Naive B cell (primary cell): ENCODE measurements around the gene CCSER1. TPM values are rescaled to one million over a fixed set of nuclear protein-coding genes. Genes with fewer than 3 reads are reported as not detected.

Source experiments
- ATAC-seq, 2 donors: fragments of 150-1000 bp; cut with Tn5 transposase; 2 replicates each; pipeline ENCODE4 v1.10.0; 2021; ENCODE audit warnings: low read depth in 2 of 2, mild to moderate bottlenecking in 2 of 2, moderate library complexity in 2 of 2
- DNase-seq: peaks from one replicate; pipeline ENCODE4 v3.0.0; 2022
- H3K27ac Mint-ChIP-seq, 6 donors: one replicate each; pipeline ENCODE4 v1.8.0; 2020 to 2022; ENCODE audit warnings: mild to moderate bottlenecking in 6 of 6, mixed read lengths in 6 of 6, moderate library complexity in 5 of 6, inconsistent platforms in 2 of 6
- H3K27me3 Mint-ChIP-seq, 3 donors: one replicate each; pipeline ENCODE4 v1.8.0; 2021 to 2022; ENCODE audit warnings: mixed read lengths in 3 of 3, mild to moderate bottlenecking in 1 of 3
- H3K36me3 Mint-ChIP-seq, 2 donors: one replicate each; pipeline ENCODE4 v1.8.0; 2020 to 2022; ENCODE audit warnings: mixed read lengths in 2 of 2, inconsistent platforms in 1 of 2, mild to moderate bottlenecking in 1 of 2
- H3K4me1 Mint-ChIP-seq, 3 donors: one replicate each; pipeline ENCODE4 v1.8.0; 2020 to 2022; ENCODE audit warnings: mixed read lengths in 3 of 3, inconsistent platforms in 1 of 3, mild to moderate bottlenecking in 1 of 3, moderate library complexity in 1 of 3
- H3K4me3 Mint-ChIP-seq, 8 donors: one replicate each; pipeline ENCODE4 v1.8.0; 2020 to 2022; ENCODE audit warnings: mild to moderate bottlenecking in 8 of 8, mixed read lengths in 8 of 8, moderate library complexity in 8 of 8, inconsistent platforms in 2 of 8
- H3K9me3 Mint-ChIP-seq, 7 donors: one replicate each; pipeline ENCODE4 v1.8.0; 2020 to 2022; ENCODE audit warnings: mixed read lengths in 7 of 7, mild to moderate bottlenecking in 5 of 7, inconsistent platforms in 2 of 7, moderate library complexity in 1 of 7
- polyA plus RNA-seq, 6 donors: library from polyadenylated mRNA; unstranded; fragments of 300-500 nt; fragmentation: Illumina TruSeq; gene quantifications; one replicate each; pipeline ENCODE4 v1.2.3, GENCODE V29; 2021; ENCODE audit warnings: low read depth in 6 of 6

CCSER1 gene
- polyA plus RNA-seq, 6 donors from 2014 or later, result 4.4 to 16.4 (median 14.9) TPM; not detected in 1

DNA sequence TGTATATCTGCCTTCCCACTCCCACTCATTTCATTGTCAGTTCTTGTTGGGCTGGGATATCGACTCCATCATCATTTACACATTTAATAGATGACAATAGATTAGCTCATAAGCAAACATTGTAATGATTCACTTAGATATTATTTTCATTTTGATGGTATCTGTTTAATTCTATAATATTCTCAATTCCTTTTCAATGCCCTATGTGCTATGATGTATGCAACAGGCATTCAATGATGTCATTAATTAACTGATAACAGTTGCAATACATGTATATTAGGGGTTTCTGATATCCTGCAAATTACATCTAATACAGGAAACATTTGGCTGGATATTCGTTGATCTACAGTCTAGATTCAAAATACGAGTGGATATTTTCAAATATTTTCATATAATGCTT lies 850.5 kb downstream of the CCSER1 start:
- Mint-ChIP-seq H3K27ac (no peak overlapping the region), H3K36me3 (no peaks in the 10 kb centered on the region), H3K27me3 (no peaks in the 10 kb centered on the region), H3K4me3 (no peak overlapping the region), H3K4me1 (no peaks in the 10 kb centered on the region), H3K9me3 (peaks cover 0 to 5% (median 5%) of the 10 kb centered on the region in 7 donors)
- DNase-seq, result no peak
- no peak for ATAC-seq

- Mint-ChIP-seq H3K27me3 (no peaks in the 10 kb centered on the region), H3K36me3 (no peaks in the 10 kb centered on the region), H3K4me3 (no peak overlapping the region), H3K9me3 (peaks cover 0 to 5% (median 2%) of the 10 kb centered on the region in 7 donors), H3K4me1 (no peaks in the 10 kb centered on the region), H3K27ac (no peak overlapping the region)
- ATAC-seq (no peak), DNase-seq (no peak)
Observed at GRCh38 chr4:90979556-90979955, 852.4 kb downstream of the CCSER1 start.

DNA sequence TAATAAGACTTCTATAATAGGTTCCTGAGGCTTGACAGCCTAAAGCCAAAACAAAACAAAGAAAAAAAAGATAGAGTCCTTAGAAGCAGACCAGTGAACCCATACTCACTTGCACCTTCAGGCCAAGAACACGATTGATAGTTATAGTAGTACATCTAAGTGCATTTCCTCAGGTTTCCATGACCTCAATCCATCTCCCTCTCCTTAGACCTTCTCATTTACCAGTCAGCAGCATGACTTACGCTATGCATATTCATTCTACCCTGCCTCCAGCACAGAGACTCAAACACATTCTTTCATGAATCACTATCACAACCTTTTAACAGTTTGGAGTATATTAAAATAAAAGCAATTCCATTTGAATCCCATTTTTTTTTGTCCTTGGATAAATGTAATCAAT lies 855.6 kb downstream of the CCSER1 start:
- H3K36me3 Mint-ChIP-seq, result no peaks in the 10 kb centered on the region
- peaks cover 0 to 5% (median 2%) of the 10 kb centered on the region in 7 donors for H3K9me3 Mint-ChIP-seq
- ATAC-seq, result no peak
- H3K4me3 Mint-ChIP-seq, result no peak overlapping the region
- no peak overlapping the region for H3K27ac Mint-ChIP-seq
- no peak for DNase-seq
- H3K27me3 Mint-ChIP-seq, result no peaks in the 10 kb centered on the region
- H3K4me1 Mint-ChIP-seq, result no peaks in the 10 kb centered on the region

DNA sequence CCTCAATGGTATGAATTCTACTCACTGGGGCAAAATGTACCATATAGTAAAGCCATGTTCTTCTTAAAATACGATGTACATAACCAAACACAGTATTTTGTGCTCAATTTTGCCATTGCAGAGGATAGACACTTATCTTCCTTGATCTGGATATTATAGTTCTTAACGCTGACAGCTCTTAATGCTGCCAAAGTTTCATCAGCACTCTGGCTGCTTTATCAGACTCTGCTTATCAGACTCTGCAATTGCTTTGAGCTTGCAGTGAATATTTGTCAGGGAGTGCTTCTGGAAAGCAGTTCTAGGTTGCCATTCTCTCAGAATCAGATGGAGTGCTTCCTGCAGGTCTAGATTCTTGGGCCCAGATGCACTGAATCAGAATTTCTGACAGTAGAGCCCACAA lies 863.1 kb downstream of the CCSER1 start:
- ATAC-seq, result no peak
- Mint-ChIP-seq H3K27me3 (no peaks in the 10 kb centered on the region), H3K36me3 (no peaks in the 10 kb centered on the region), H3K4me3 (no peak overlapping the region), H3K27ac (no peak overlapping the region), H3K4me1 (no peaks in the 10 kb centered on the region), H3K9me3 (peaks cover 0 to 3% (median 0%) of the 10 kb centered on the region in 7 donors)
- no peak for DNase-seq

GRCh38 chr4:90992213-90992612 lies 865.0 kb downstream of the CCSER1 start:
- ATAC-seq, result no peak
- H3K4me3 Mint-ChIP-seq, result no peak overlapping the region
- H3K27me3 Mint-ChIP-seq, result no peaks in the 10 kb centered on the region
- no peak for DNase-seq
- no peak overlapping the region for H3K27ac Mint-ChIP-seq
- H3K4me1 Mint-ChIP-seq, result no peaks in the 10 kb centered on the region
- H3K9me3 Mint-ChIP-seq, result peaks cover 0 to 3% (median 0%) of the 10 kb centered on the region in 7 donors
- H3K36me3 Mint-ChIP-seq, result no peaks in the 10 kb centered on the region

GRCh38 chr4:90994851-90995574 lies 867.8 kb downstream of the CCSER1 start:
- no peak overlapping the region for H3K4me3 Mint-ChIP-seq
- H3K27ac Mint-ChIP-seq, result no peak overlapping the region
- H3K9me3 Mint-ChIP-seq, result peaks cover 0 to 13% (median 4%) of the 10 kb centered on the region in 7 donors
- ATAC-seq (no peak), DNase-seq (no peak)
- H3K36me3 Mint-ChIP-seq, result no peaks in the 10 kb centered on the region
- no peaks in the 10 kb centered on the region for H3K4me1 Mint-ChIP-seq
- H3K27me3 Mint-ChIP-seq, result no peaks in the 10 kb centered on the region

GRCh38 chr4:90995996-90996395 lies 868.8 kb downstream of the CCSER1 start:
- Mint-ChIP-seq H3K4me3 (no peak overlapping the region), H3K36me3 (no peaks in the 10 kb centered on the region), H3K27me3 (no peaks in the 10 kb centered on the region), H3K27ac (no peak overlapping the region), H3K4me1 (peaks cover 0 to 2% (median 0%) of the 10 kb centered on the region in 3 donors), H3K9me3 (peaks cover 0 to 13% (median 4%) of the 10 kb centered on the region in 7 donors)
- ATAC-seq (no peak), DNase-seq (no peak)

DNA sequence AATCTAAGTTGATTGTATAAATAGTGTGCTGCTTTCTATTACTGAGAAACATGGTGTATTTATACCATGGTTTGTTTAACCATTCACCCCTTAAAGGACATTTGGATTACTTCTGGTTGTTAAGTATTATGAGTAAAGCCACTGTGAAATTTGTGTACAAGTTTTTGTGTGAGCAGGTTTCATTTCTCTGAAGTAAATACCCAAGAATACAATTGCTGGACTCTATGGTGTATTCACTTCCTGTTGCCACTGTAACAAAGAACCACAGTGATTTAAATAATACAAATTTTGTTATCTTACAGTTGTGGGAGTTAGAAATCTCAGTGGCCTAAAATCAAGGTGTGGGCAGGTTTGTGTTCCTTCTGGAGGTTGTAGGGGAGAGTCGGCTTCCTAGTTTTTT lies 869.6 kb downstream of the CCSER1 start:
- Mint-ChIP-seq H3K9me3 (peaks cover 0 to 13% (median 4%) of the 10 kb centered on the region in 7 donors), H3K36me3 (no peaks in the 10 kb centered on the region), H3K4me1 (peaks cover 0 to 2% (median 0%) of the 10 kb centered on the region in 3 donors), H3K27me3 (no peaks in the 10 kb centered on the region), H3K4me3 (no peak overlapping the region), H3K27ac (no peak overlapping the region)
- DNase-seq (no peak), ATAC-seq (no peak)

DNA sequence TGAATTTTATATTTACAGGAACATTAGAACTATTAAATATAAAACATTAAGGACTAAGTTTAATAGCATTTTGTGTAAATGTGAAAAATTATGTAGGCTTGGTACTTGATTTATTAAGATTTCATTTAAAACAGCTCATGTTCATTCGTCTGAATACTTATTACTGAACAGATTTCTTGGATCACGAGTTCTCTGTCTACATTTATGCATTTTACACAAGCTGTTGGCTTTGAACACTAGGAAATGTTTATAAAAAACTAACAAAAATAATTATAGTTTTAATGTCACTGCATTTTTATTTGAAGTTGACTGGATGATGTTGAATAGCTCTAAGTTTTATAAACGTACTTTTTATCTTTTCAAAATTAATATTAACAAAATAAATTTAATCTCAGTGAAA lies 888.7 kb downstream of the CCSER1 start:
- Mint-ChIP-seq H3K27me3 (no peaks in the 10 kb centered on the region), H3K27ac (no peak overlapping the region), H3K4me1 (no peaks in the 10 kb centered on the region), H3K4me3 (no peak overlapping the region), H3K36me3 (no peaks in the 10 kb centered on the region), H3K9me3 (no peaks in the 10 kb centered on the region)
- ATAC-seq, result no peak
- no peak for DNase-seq

GRCh38 chr4:91019513-91019912 lies 892.3 kb downstream of the CCSER1 start:
- Mint-ChIP-seq H3K36me3 (no peaks in the 10 kb centered on the region), H3K4me1 (no peaks in the 10 kb centered on the region), H3K4me3 (no peak overlapping the region), H3K27ac (no peak overlapping the region), H3K9me3 (no peaks in the 10 kb centered on the region), H3K27me3 (no peaks in the 10 kb centered on the region)
- DNase-seq (no peak), ATAC-seq (no peak)

GRCh38 chr4:91025241-91026148 lies 898.3 kb downstream of the CCSER1 start:
- H3K27me3 Mint-ChIP-seq, result no peaks in the 10 kb centered on the region
- no peak overlapping the region for H3K27ac Mint-ChIP-seq
- H3K36me3 Mint-ChIP-seq, result no peaks in the 10 kb centered on the region
- no peaks in the 10 kb centered on the region for H3K4me1 Mint-ChIP-seq
- no peak for DNase-seq
- H3K9me3 Mint-ChIP-seq, result peaks cover 0 to 2% (median 0%) of the 10 kb centered on the region in 7 donors
- no peak overlapping the region for H3K4me3 Mint-ChIP-seq
- no peak for ATAC-seq

DNA sequence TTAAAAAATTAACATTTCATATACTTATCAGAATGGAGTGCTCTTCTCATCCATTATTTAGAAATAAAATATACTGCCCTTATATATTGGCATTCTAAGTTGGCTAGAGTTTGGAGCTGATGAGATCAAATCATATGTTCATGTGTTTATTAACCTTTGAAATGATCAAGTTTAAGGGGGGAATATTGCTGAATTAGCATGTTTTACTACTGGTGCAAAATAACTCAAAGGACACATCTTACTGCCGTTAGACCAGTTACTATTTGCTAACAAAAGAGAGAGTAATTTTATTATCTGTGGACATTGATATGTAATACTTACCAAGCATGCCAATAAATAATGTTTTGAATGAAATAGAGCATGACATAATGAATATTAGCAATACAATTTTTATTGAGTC lies 901.0 kb downstream of the CCSER1 start:
- Mint-ChIP-seq H3K9me3 (peaks cover 0 to 2% (median 0%) of the 10 kb centered on the region in 7 donors), H3K36me3 (peaks cover 0 to 5% of the 10 kb centered on the region in 2 donors), H3K27me3 (no peaks in the 10 kb centered on the region), H3K4me1 (no peaks in the 10 kb centered on the region), H3K27ac (no peak overlapping the region), H3K4me3 (no peak overlapping the region)
- DNase-seq (no peak), ATAC-seq (no peak)

DNA sequence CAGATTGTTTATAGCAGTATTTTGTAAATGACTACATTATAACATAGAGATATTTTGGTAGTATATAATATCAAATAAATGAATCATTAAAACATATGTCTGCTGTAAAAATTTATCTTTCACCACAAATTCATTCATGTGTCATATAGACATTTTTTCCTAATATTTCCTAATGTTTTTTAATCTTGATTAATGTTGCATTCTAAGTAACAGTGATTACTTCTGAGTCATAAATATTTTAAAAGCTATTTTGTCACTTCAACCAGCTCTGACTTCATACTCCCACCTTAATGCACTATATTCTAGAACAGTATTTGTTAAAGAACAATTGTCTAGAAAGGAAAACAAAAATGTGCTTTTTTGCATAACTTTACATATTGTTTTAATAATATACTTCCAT lies 904.6 kb downstream of the CCSER1 start:
- Mint-ChIP-seq H3K4me3 (no peak overlapping the region), H3K27ac (no peak overlapping the region), H3K36me3 (peaks cover 0 to 5% of the 10 kb centered on the region in 2 donors), H3K4me1 (no peaks in the 10 kb centered on the region), H3K27me3 (no peaks in the 10 kb centered on the region), H3K9me3 (peaks cover 0 to 2% (median 0%) of the 10 kb centered on the region in 7 donors)
- DNase-seq (no peak), ATAC-seq (no peak)
